ENCODE results near the gene PEX1.
A peak's percentile ranks its signal among the peaks of the same experiment; 100 is the strongest.
"Not testable (repeated sequence)": the region's sequence is repeated elsewhere in the genome, so short reads cannot be mapped to it uniquely, and the experiment has no call there.

The PEX1 gene

GRCh38 chr7:92456236-92456635 lies 72.1 kb downstream of the PEX1 start:
- no peak for DNase-seq

GRCh38 chr7:92451645-92452044 lies 76.7 kb downstream of the PEX1 start:
- no peak for DNase-seq

- peak; percentile 54 for DNase-seq
These were observed 80.0 kb downstream of the PEX1 start for GRCh38 chr7:92448205-92448747.

- peak; percentile 98 for DNase-seq
These were observed 80.7 kb downstream of the PEX1 start, which contains the start of gene GATAD1 for GRCh38 chr7:92447345-92448204. GATAD1 (plus strand) TSS chr7:92447482; CDS start chr7:92447730, 248 bp downstream.

- DNase-seq, result no peak
These were observed 81.4 kb downstream of the PEX1 start for GRCh38 chr7:92446869-92447344.

- DNase-seq, result not testable (repeated sequence)
These were observed 85.6 kb downstream of the PEX1 start for GRCh38 chr7:92442720-92443119.

GRCh38 chr7:92437956-92438491 lies 90.3 kb downstream of the PEX1 start:
- no peak for DNase-seq
